HG03095 (cell line): ENCODE measurements around the gene SRF.
A peak's percentile ranks its signal among the peaks of the same experiment; 100 is the strongest.

Experiments
- ATAC-seq: cut with Tn5 transposase; IDR thresholded peaks from one replicate; pipeline ENCODE4 v1.9.1; 2021; ENCODE audit warnings: moderate library complexity; ENCODE audit not compliant: unreplicated experiment

The SRF gene

GRCh38 chr6:43146709-43147688, 24.1 kb upstream of the SRF start:
- ATAC-seq, result no peak

GRCh38 chr6:43147691-43148477, 23.2 kb upstream of the SRF start:
- ATAC-seq, result no peak

- ATAC-seq, result no peak
Observed at GRCh38 chr6:43149265-43149664, 21.8 kb upstream of the SRF start.

DNA sequence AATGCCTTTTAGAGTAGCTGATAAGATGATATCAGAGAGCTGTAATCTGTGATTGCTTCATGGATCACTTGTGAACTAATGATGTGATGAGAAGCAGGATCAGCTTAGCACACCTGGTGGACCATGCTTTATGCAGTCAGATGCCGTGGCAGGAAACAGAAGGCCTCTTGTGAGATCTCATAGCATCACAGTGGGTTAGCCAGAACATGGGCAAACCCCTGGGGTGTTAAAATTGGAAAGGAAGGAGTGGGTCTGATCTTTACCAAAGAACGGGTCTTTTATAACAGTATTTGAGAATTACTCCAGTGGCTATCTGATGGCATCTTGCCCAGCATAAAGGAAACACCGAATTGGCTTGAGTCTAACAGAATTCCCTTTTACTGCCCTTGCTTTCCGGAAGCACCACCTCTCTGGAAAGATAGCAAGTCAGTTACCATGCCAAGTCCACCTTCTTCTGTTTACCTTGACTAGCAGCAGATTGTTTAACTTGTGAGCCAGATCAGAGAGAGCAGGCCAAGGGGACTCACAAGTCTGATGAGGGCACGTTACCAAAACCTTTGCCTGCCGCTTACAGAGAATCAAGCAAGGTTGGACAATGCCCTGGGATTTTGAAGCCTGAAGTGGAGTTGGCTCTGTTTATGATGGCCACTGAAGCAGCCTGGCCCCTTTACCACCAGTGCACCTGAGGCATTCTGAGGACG, 20.9 kb upstream of the SRF start:
- no peak for ATAC-seq

DNA sequence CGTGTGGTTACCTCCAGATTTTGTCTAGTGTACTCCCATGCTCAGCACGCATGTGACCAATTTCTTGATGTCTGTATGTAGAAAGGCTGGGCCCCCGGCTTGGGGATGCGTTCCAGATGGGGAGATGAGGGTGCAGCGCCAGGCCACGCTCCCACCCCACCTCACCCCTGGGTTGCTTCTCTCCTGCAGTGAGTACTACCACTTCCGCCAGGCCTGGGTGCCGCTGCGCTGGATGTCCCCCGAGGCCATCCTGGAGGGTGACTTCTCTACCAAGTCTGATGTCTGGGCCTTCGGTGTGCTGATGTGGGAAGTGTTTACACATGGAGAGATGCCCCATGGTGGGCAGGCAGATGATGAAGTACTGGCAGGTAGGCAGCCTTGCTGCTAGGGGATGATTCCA, 11.5 kb upstream of the SRF start:
- ATAC-seq, result no peak

GRCh38 chr6:43163899-43164298, 7.2 kb upstream of the SRF start:
- no peak for ATAC-seq

- no peak for ATAC-seq
Observed at GRCh38 chr6:43170417-43170930, 595 bp upstream of the SRF start.

DNA sequence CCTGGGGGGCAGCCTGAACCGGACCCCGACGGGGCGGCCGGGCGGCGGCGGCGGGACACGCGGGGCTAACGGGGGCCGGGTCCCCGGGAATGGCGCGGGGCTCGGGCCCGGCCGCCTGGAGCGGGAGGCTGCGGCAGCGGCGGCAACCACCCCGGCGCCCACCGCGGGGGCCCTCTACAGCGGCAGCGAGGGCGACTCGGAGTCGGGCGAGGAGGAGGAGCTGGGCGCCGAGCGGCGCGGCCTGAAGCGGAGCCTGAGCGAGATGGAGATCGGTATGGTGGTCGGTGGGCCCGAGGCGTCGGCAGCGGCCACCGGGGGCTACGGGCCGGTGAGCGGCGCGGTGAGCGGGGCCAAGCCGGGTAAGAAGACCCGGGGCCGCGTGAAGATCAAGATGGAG, 636 bp downstream of the SRF start:
- no peak for ATAC-seq

DNA sequence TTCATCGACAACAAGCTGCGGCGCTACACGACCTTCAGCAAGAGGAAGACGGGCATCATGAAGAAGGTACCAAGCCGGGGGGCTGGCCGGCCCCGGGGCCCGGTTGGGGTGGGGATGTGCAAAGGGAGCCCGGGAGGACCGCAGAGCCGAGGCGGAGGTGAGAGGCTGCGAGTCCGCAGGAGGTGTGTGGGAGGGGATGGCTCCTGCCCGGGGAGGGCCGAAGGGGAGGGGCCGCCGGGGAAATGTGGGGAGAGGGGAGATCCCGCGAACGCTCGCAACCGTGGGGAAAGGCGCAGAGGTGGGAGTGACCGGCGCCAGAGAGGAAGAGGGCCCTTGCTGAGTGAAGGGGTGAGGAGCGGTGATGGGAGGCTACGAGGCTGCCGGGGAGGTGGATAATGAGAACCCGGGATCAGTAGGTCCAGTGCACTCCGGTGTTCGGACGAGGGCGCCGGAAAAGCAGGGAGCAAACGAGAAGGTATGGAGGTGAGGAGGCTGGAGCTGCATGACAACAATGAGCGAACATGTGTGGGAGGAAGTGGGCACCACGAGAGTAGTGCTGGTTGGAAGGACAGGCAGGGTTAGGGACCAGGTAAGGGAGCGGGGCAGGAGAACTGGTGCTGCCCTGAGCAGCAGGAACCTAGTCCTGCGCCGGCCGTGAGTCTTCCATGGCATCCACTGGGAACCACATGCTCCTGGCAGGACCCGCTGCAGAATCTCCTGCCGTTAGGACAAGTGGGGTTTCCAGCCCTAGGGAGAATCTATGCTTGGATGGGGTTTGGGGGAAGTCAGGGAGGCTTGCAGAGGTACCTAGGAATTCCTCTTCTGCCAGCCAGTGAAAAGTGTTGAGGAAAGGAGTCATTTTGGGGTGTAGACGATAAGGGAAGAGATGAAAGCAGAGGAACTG, 1.3 kb downstream of the SRF start:
- ATAC-seq, result no peak

DNA sequence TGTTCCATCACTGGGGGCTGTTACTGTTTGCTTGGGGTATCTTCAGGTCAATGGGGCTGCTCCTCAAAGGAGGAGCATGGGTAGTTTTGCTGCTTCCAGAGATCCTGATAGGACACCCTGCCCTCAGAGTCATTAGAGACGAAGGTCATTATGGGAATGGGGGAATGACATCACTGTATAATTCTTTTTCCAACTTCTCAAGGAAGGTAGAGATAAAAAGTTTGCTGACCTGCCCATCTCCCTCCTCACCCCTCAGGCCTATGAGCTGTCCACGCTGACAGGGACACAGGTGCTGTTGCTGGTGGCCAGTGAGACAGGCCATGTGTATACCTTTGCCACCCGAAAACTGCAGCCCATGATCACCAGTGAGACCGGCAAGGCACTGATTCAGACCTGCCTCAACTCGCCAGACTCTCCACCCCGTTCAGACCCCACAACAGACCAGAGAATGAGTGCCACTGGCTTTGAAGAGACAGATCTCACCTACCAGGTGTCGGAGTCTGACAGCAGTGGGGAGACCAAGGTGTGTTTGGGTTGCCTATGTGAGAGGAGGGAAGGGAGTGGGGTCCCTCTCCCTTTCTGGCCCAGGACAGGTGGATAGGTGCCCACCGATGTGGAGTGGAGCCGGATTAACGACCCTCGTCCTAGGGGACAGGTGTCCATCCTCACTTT, 2.7 kb downstream of the SRF start:
- ATAC-seq, result no peak

DNA sequence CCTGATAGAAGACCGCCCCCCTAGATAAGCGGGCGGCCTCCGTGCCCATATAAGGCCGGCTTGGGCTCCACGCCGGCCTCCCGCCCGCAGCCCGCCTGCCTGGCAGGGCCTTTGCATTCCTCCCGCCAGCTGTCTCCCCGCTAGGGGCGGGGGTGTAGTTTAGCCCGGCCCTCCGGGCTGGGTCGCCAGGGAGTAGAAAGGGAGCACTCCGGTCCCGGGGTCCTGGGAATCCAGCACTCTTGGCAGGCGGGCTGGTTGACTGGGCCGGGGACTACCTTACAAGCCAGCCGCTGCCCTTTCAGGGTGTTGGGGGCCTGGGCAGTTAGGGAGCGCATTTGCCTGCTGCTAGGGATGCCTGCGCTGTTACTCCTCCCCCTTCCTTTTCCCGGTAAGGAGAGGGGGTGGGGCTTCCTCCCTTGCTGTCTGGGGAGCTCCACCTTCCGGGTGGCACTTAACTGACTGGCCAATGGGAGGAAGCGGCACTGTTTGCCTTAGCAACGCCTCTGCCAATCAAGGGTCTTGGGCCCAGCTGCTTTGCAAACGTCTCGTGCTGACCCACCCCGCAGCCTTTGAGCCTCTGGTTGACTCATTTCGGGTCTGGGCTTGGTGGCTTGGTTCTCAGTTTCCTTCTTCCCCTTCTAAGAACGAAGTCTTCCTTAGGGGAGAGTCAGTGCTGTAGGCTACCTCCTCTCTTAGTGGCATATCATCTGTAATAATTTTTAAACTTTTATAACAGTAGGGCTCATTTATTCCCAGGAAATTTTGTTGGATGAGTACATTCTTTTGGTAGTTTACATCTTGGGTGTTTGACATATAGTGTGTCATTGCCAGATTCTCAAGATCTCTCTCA, 3.4 kb downstream of the SRF start:
- peak; percentile 59 for ATAC-seq

DNA sequence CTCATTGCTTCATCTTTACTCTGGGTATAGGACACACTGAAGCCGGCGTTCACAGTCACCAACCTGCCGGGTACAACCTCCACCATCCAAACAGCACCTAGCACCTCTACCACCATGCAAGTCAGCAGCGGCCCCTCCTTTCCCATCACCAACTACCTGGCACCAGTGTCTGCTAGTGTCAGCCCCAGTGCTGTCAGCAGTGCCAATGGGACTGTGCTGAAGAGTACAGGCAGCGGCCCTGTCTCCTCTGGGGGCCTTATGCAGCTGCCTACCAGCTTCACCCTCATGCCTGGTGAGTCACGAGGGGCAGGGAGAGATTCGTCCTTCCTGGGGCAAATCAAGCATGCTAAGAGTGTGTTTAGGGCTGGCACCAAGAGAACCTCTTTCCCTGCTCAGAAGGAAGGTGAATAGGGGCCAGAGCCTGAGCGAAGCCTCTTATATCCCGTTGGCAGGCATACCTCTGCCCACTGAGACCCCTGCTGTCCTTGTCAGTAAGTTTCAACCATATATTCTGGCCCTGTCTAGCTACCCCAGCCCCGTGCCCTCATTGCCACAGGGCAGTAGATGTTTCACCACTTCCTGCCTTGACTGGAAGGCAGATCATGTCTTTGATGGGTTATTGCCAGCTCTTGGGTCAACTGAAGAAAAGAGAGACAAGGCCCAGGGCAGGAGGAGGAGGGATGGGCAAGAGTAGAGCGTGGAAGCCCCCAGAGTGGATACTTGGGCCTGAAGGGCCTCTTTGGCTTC, 4.8 kb downstream of the SRF start:
- ATAC-seq, result no peak

DNA sequence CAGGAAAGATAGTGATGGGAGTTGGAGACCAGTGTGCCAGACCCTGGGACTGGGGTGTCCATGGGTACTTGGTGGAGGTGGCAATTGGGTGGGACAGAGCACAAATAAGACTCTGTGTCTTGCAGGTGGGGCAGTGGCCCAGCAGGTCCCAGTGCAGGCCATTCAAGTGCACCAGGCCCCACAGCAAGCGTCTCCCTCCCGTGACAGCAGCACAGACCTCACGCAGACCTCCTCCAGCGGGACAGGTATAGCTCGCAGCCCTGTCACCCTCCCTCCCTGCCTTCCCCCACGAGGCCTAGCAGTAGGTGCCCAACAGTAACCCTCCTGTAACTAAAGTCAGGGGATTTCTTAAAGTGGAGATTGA, 5.3 kb downstream of the SRF start:
- ATAC-seq, result no peak

DNA sequence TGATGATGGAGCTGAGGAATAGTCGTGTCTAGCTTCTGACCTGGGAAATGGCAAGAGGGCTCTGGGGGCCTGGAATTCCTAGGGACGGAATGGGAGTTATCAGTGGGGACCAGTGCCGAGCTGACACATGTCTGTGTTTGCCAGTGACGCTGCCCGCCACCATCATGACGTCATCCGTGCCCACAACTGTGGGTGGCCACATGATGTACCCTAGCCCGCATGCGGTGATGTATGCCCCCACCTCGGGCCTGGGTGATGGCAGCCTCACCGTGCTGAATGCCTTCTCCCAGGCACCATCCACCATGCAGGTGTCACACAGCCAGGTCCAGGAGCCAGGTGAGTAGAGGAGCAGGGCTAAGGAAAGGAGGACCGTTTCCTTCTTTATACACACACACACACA, 7.1 kb downstream of the SRF start:
- no peak for ATAC-seq

GRCh38 chr6:43178951-43179830, 8.1 kb downstream of the SRF start:
- no peak for ATAC-seq

- ATAC-seq, result no peak
Observed at GRCh38 chr6:43180058-43180457, 9.0 kb downstream of the SRF start.

- no peak for ATAC-seq
Observed at GRCh38 chr6:43180985-43181384, 9.9 kb downstream of the SRF start.
